ENCODE data around the gene EXOC3L4.

EXOC3L4 gene

GRCh38 chr14:103157969-103158368, 63.4 kb downstream of the EXOC3L4 start:
- DNase-seq = no peak

GRCh38 chr14:103158688-103159087, 64.2 kb downstream of the EXOC3L4 start:
- no peak for DNase-seq
